Esophagus muscularis mucosa (tissue), 4 donors: Measurements from ENCODE around the gene THEM5. TPM values are rescaled to one million over a fixed set of nuclear protein-coding genes. Genes with fewer than 3 reads are reported as not detected.
A peak's percentile ranks its signal among the peaks of the same experiment; 100 is the strongest.

Experiments used
- DNase-seq: peaks from one replicate; pipeline ENCODE4 v3.0.0-alpha.2; 2017; ENCODE audit errors: extremely low spot score
- H3K27ac ChIP-seq, 4 donors: fragments of 200-600 bp; sonication (generic); replicated peaks in 1 of 4; 1 replicate in 3 of 4; 2 replicates in 1 of 4; pipeline ENCODE4 v1.5.1; 2016 to 2019; ENCODE audit warnings: mild to moderate bottlenecking in 1 of 4
- H3K27me3 ChIP-seq, 4 donors: fragments of 200-600 bp; sonication (generic); one replicate each; pipeline versions ENCODE4 v1.5.1 to v1.6.0; 2016 to 2019
- H3K36me3 ChIP-seq, 4 donors: fragments of 200-600 bp; sonication (generic); one replicate each; pipeline ENCODE4 v1.5.1; 2016 to 2019
- H3K4me1 ChIP-seq, 4 donors: fragments of 200-600 bp; sonication (generic); one replicate each; pipeline ENCODE4 v1.5.1; 2016 to 2019
- H3K4me3 ChIP-seq, 4 donors: fragments of 200-600 bp; sonication (generic); 1 replicate in 2 of 4; 2 replicates in 2 of 4; pipeline ENCODE4 v1.5.1; 2016 to 2019; ENCODE audit warnings: mild to moderate bottlenecking in 4 of 4, moderate library complexity in 1 of 4
- H3K9me3 ChIP-seq, 4 donors: fragments of 200-600 bp; sonication (generic); 1 replicate in 3 of 4; 2 replicates in 1 of 4; pipeline ENCODE4 v1.5.1; 2016 to 2019
- EP300 ChIP-seq: sonication (generic); formaldehyde crosslinking; IDR thresholded peaks from one replicate; pipeline ENCODE4 v1.6.1; 2017; ENCODE audit warnings: antibody characterized with exemption
- POLR2A ChIP-seq: fragments of 450-650 bp; IDR thresholded peaks from one replicate; pipeline ENCODE4 v1.6.1; 2017; ENCODE audit warnings: antibody characterized with exemption, moderate library complexity, mild to moderate bottlenecking, low read depth
- POLR2AphosphoS5 ChIP-seq, 2 donors: sonication (generic); formaldehyde crosslinking; IDR thresholded peaks; one replicate each; pipeline ENCODE4 v1.6.1; 2017; ENCODE audit warnings: antibody characterized with exemption in 2 of 2
- WGBS: methylation state at CpG from one replicate; pipeline ENCODE4 v1.1.5; 2018; 5-methylcytosine and 5-hydroxymethylcytosine counted together
- intact Hi-C: fragments of 100-400 bp; cut with DNase I; formaldehyde crosslinking; loops from one replicate; pipeline ENCODE4 v1.15.1; 2023
- total RNA-seq, 4 donors: library from RNA; depleted of rRNA; stranded (reverse); fragments of >200 nt; gene quantifications; one replicate each; pipeline versions ENCODE4 v1.1.0 to v1.2.1, GENCODE V29; 2016
- TF ChIP-seq, protein P1 (sequence below), 3 experiments: fragments of 200-600 bp in 2 of 3; fragments of 450-650 bp in 1 of 3; sonication (generic) in 2 of 3; IDR thresholded peaks; one replicate each; pipeline ENCODE4 v1.5.1; 2017 to 2019; ENCODE audit warnings: antibody characterized with exemption in 3 of 3, mild to moderate bottlenecking in 2 of 3, moderate library complexity in 1 of 3

Gene THEM5
- total RNA-seq, 4 donors from 2014 or later: not detected

DNA sequence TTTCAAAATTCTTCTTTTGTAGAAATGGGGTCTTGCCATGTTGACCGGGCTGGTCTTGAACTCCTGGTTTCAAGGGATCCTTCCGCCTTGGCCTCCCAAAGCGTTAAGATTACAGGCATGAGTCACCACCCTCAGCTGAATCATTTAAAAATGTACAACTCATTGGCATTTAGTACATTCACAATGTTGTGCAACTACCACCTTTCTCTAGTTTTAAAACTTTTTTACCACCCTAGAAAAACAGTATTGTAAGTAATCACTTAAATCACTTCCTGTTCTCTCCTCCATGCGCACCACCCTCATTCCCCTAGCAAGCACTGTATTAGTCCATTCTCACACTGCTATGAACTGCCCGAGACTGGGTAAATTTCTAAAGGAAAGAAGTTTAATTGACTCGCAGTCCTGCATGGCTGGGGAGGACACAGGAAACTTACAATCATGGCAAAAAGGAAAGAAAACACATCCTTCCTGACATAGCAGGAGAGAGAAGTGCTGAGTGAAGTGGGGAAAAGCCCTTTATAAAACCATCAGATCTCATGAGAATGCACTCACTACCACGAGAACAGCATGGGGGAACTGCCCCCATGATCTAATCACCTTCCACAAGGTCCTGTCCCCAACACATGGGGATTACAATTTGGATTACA is 14.4 kb upstream of the THEM5 start:
- Histone ChIP-seq H3K36me3 (no peaks in the 10 kb centered on the region), H3K27ac (no peak overlapping the region), H3K27me3 (peaks cover 0 to 9% (median 0%) of the 10 kb centered on the region in 4 donors), H3K4me1 (peaks cover 0 to 4% (median 0%) of the 10 kb centered on the region in 4 donors), H3K4me3 (no peak overlapping the region), H3K9me3 (no peaks in the 10 kb centered on the region)
- DNase-seq: no peak
- 61% methylated on average over 7 of the region's 7 CpGs for WGBS
- intact Hi-C loops: no loop called here
- TF ChIP-seq POLR2A (no peak), EP300 (no peak), POLR2AphosphoS5 (IDR thresholded peaks at IDR 0.05) (no peak)
- TF ChIP-seq, protein P1, sequence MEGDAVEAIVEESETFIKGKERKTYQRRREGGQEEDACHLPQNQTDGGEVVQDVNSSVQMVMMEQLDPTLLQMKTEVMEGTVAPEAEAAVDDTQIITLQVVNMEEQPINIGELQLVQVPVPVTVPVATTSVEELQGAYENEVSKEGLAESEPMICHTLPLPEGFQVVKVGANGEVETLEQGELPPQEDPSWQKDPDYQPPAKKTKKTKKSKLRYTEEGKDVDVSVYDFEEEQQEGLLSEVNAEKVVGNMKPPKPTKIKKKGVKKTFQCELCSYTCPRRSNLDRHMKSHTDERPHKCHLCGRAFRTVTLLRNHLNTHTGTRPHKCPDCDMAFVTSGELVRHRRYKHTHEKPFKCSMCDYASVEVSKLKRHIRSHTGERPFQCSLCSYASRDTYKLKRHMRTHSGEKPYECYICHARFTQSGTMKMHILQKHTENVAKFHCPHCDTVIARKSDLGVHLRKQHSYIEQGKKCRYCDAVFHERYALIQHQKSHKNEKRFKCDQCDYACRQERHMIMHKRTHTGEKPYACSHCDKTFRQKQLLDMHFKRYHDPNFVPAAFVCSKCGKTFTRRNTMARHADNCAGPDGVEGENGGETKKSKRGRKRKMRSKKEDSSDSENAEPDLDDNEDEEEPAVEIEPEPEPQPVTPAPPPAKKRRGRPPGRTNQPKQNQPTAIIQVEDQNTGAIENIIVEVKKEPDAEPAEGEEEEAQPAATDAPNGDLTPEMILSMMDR (IDR thresholded peaks at IDR 0.05): no peak

- intact Hi-C loops: no loop called here
- WGBS: 74% methylated on average over 2 of the region's 2 CpGs
- Histone ChIP-seq H3K9me3 (no peaks in the 10 kb centered on the region), H3K27ac (no peak overlapping the region), H3K27me3 (peaks cover 0 to 9% (median 0%) of the 10 kb centered on the region in 4 donors), H3K4me1 (peaks cover 0 to 4% (median 0%) of the 10 kb centered on the region in 4 donors), H3K36me3 (no peaks in the 10 kb centered on the region), H3K4me3 (no peak overlapping the region)
- TF ChIP-seq POLR2AphosphoS5 (IDR thresholded peaks at IDR 0.05) (no peak), POLR2A (no peak), EP300 (no peak)
- TF ChIP-seq, protein P1 (IDR thresholded peaks at IDR 0.05): no peak
- no peak for DNase-seq
These were observed 13.8 kb upstream of the THEM5 start for GRCh38 chr1:151867321-151867720.

- Histone ChIP-seq H3K36me3 (no peaks in the 10 kb centered on the region), H3K4me3 (no peak overlapping the region), H3K9me3 (no peaks in the 10 kb centered on the region), H3K27ac (no peak overlapping the region), H3K27me3 (peaks cover 0 to 14% (median 0%) of the 10 kb centered on the region in 4 donors), H3K4me1 (no peaks in the 10 kb centered on the region)
- peak; percentile 68 for DNase-seq
- WGBS: 44% methylated on average over 2 of the region's 2 CpGs
- no peak for TF ChIP-seq POLR2AphosphoS5 (IDR thresholded peaks at IDR 0.05)
- TF ChIP-seq EP300: no peak
- no peak for TF ChIP-seq POLR2A
- TF ChIP-seq, protein P1 (IDR thresholded peaks at IDR 0.05): no peak
- intact Hi-C loops: no loop called here
These were observed 10.9 kb upstream of the THEM5 start for GRCh38 chr1:151864411-151864810.

DNA sequence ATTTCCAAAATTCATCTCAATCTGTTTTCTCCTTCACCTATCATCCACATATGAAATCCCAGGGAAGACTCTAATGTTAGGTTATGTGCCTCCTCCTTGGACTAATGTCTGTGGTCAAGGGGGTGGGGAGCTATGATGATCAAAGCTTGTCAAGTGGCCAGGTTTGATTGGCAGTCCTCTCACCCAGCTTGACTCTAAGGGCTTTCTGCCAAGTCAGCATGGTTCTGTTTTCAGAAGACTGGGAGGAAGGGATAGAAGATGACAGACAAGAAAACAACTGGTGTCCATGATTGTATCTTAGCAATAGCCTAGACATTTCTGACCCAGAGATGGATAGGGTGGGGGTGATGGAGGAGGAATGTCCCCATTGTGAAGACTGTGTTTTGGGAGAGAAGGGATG is 9.1 kb upstream of the THEM5 start:
- H3K27ac ChIP-seq: no peak overlapping the region
- intact Hi-C loops: no loop called here
- peak; percentile 53 for DNase-seq

More for the DNA sequence above, 9.1 kb upstream of the THEM5 start:
- no peak for TF ChIP-seq EP300
- TF ChIP-seq POLR2A: no peak
- TF ChIP-seq, protein P1 (IDR thresholded peaks at IDR 0.05): no peak
- no peak for TF ChIP-seq POLR2AphosphoS5 (IDR thresholded peaks at IDR 0.05)
- no peaks in the 10 kb centered on the region for H3K36me3 ChIP-seq
- H3K27me3 ChIP-seq: peaks cover 0 to 14% (median 0%) of the 10 kb centered on the region in 4 donors
- no peaks in the 10 kb centered on the region for H3K9me3 ChIP-seq
- no peak overlapping the region for H3K4me3 ChIP-seq
- no peaks in the 10 kb centered on the region for H3K4me1 ChIP-seq
